Liver (tissue), 3 donors: ENCODE measurements around the gene IL1RAP.
"Not testable (repeated sequence)": the region's sequence is repeated elsewhere in the genome, so short reads cannot be mapped to it uniquely, and the experiment has no call there.

Source experiments
- CTCF ChIP-seq: fragments of 150-350 bp; IDR thresholded peaks from 2 replicates; pipeline ENCODE4 v1.5.1; 2017; ENCODE audit warnings: improper control_type of control experiment, low read depth, low read length; ENCODE audit not compliant: missing input control
- FOXA1 ChIP-seq: IDR thresholded peaks from 2 replicates; pipeline ENCODE4 v1.6.1; 2016; ENCODE audit warnings: antibody characterized with exemption
- FOXA2 ChIP-seq: IDR thresholded peaks from 2 replicates; pipeline ENCODE4 v1.6.1; 2016; ENCODE audit warnings: antibody characterized with exemption
- GABPA ChIP-seq, 2 donors: IDR thresholded peaks in 1 of 2; conservative IDR thresholded peaks in 1 of 2; 2 replicates each; pipeline ENCODE4 v1.6.1; 2016; ENCODE audit warnings: antibody characterized with exemption in 2 of 2, mild to moderate bottlenecking in 1 of 2, moderate library complexity in 1 of 2
- MAX ChIP-seq: IDR thresholded peaks from 2 replicates; pipeline ENCODE4 v1.6.1; 2016; ENCODE audit warnings: antibody characterized with exemption
- RAD21 ChIP-seq, 2 donors: IDR thresholded peaks; 2 replicates each; pipeline ENCODE4 v1.6.1; 2016; ENCODE audit warnings: antibody characterized with exemption in 2 of 2, mild to moderate bottlenecking in 2 of 2
- REST ChIP-seq: IDR thresholded peaks from 2 replicates; pipeline ENCODE4 v1.6.1; 2016; ENCODE audit warnings: antibody characterized with exemption, mild to moderate bottlenecking
- TAF1 ChIP-seq: conservative IDR thresholded peaks from 2 replicates; pipeline ENCODE4 v1.6.1; 2016; ENCODE audit warnings: antibody characterized with exemption, mild to moderate bottlenecking
- YY1 ChIP-seq: IDR thresholded peaks from 2 replicates; pipeline ENCODE4 v1.6.1; 2016; ENCODE audit warnings: antibody characterized with exemption, mild to moderate bottlenecking
- donor health status: healthy.
- donor health status: healthy.

GRCh38 chr3:190518531-190518930 lies 4.6 kb downstream of the IL1RAP start:
- TF ChIP-seq CTCF; FOXA1; RAD21 (IDR thresholded peaks at IDR 0.05); TAF1; YY1; FOXA2; MAX; REST; GABPA (IDR thresholded peaks at IDR 0.05 in 1 of 2, conservative IDR thresholded peaks at IDR 0.05 in 1 of 2): not testable (repeated sequence)
